Common myeloid progenitor, CD34-positive (primary cell): ENCODE results near the gene CCDC158.
"Not testable (repeated sequence)": the region's sequence is repeated elsewhere in the genome, so short reads cannot be mapped to it uniquely, and the experiment has no call there.

Source experiments
- CTCF ChIA-PET: fragments of 350-600 bp; sonication (Branson Sonifier 250); formaldehyde crosslinking; loops from one replicate; lab custom pipeline; 2021; ENCODE audit warnings: antibody characterized with exemption; lab: Charles Lee
- POLR2A ChIA-PET: fragments of 350-600 bp; sonication (Branson Sonifier 250); formaldehyde crosslinking; loops from one replicate; lab custom pipeline; 2021; ENCODE audit warnings: antibody characterized with exemption; lab: Charles Lee
- DNase-seq, 3 donors: peaks; one replicate each; pipeline versions ENCODE4 v3.0.0 to v3.0.0-alpha.2; 2013
- H3K27ac ChIP-seq, 2 experiments: 1 replicate in 1 of 2; 2 replicates in 1 of 2; pipeline ENCODE4 v1.7.0; 2013; ENCODE audit warnings: inconsistent platforms in 2 of 2, low read length in 2 of 2, mild to moderate bottlenecking in 2 of 2, low read depth in 1 of 2, moderate library complexity in 1 of 2; ENCODE audit not compliant: severe bottlenecking in 2 of 2, insufficient read depth in 1 of 2, poor library complexity in 1 of 2
- H3K27me3 ChIP-seq, 5 experiments: replicated peaks in 2 of 5; 1 replicate in 3 of 5; 2 replicates in 2 of 5; pipeline versions ENCODE4 v1.6.1 to v1.7.0; 2013; ENCODE audit warnings: low read length in 4 of 5, mild to moderate bottlenecking in 2 of 5, moderate library complexity in 2 of 5, inconsistent platforms in 1 of 5; ENCODE audit not compliant: insufficient read depth in 5 of 5, control insufficient read depth in 4 of 5
- H3K36me3 ChIP-seq, 4 experiments: 1 replicate in 2 of 4; 2 replicates in 2 of 4; pipeline versions ENCODE4 v1.6.1 to v1.7.0; 2013; ENCODE audit warnings: low read length in 3 of 4, control low read depth in 1 of 4, mild to moderate bottlenecking in 1 of 4; ENCODE audit not compliant: control insufficient read depth in 4 of 4, insufficient read depth in 4 of 4
- H3K4me1 ChIP-seq, 4 experiments: 1 replicate in 3 of 4; 2 replicates in 1 of 4; pipeline versions ENCODE4 v1.6.1 to v1.7.1; 2013; ENCODE audit warnings: low read length in 3 of 4, mild to moderate bottlenecking in 3 of 4, control low read depth in 1 of 4, inconsistent platforms in 1 of 4, moderate library complexity in 1 of 4; ENCODE audit not compliant: control insufficient read depth in 4 of 4, insufficient read depth in 4 of 4; ENCODE audit errors: control extremely low read depth in 1 of 4
- H3K4me3 ChIP-seq, 7 experiments: 1 replicate in 4 of 7; 2 replicates in 3 of 7; pipeline versions ENCODE4 v1.5.1 to v1.7.0; 2013; ENCODE audit warnings: mild to moderate bottlenecking in 7 of 7, low read length in 6 of 7, moderate library complexity in 6 of 7, inconsistent platforms in 2 of 7, low read depth in 2 of 7, control low read depth in 1 of 7; ENCODE audit not compliant: insufficient read depth in 4 of 7, control insufficient read depth in 1 of 7; ENCODE audit errors: extremely low read depth in 1 of 7
- H3K9me3 ChIP-seq, 5 experiments: 1 replicate in 4 of 5; 2 replicates in 1 of 5; pipeline versions ENCODE4 v1.6.1 to v1.7.1; 2013; ENCODE audit warnings: low read length in 4 of 5, mild to moderate bottlenecking in 2 of 5, inconsistent platforms in 1 of 5, low read depth in 1 of 5, moderate library complexity in 1 of 5; ENCODE audit not compliant: control insufficient read depth in 4 of 5, insufficient read depth in 2 of 5; ENCODE audit errors: control extremely low read depth in 1 of 5
- WGBS: methylation state at CpG from one replicate; pipeline ENCODE4 v1.1.5; 2013; ENCODE audit not compliant: insufficient coverage; 5-methylcytosine and 5-hydroxymethylcytosine counted together

CCDC158 gene

GRCh38 chr4:76434901-76435527 is 14.1 kb upstream of the CCDC158 start, which contains the start of gene SHROOM3:
SHROOM3 (plus strand) TSS chr4:76435229; CDS start chr4:76436053, 824 bp downstream.
- 40% methylated on average over 4 of the region's 9 CpGs for WGBS

DNA sequence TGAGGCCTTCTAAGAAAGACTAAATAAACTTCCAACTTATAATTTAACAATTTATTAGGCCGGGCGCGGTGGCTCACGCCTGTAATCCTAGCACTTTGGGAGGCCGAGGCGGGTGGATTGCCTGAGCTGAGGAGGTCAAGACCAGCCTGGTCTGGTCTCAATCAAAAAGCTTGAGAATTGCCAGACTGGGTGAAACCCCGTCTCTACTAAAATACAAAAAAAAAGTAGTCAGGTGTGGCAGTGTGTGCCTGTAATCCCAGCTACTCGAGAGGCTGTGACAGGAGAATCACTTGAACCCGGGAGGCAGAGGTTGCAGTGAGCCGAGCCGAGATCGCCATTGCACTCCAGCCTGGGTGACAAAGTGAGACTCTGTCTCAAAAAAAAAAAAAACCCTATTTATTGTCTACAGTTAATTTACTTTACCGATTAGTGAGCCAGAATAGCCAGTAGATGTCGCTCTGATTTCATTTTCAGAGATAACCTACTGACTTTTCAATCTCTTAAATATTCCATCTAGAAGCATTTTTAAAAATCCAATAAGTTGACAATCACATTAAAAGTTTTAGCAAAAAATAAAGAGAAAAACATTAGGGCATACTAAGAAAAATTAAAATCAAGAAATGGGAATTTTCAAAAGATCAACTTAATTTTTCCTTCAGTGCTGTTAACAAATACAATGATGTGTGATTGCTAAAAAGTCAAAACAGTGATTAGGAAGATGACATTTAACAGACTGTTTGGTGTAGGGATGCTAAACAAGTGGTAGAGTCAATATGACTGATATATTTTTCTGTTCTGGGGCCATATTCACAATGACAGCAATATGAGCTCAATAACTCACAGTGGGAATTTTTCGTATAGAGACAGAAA is 9.8 kb upstream of the CCDC158 start:
- H3K4me1 ChIP-seq: peaks cover 0 to 5% (median 1%) of the 10 kb centered on the region in 4 experiments
- H3K4me3 ChIP-seq: peak overlapping the region in 2 of 7 experiments; percentile 11 to 46
- no peak overlapping the region for H3K27ac ChIP-seq
- H3K27me3 ChIP-seq: peaks cover 0 to 6% (median 0%) of the 10 kb centered on the region in 5 experiments
- DNase-seq: peak; percentile 62 to 78 (median 73)
- ChIA-PET POLR2A (no interaction called here), CTCF (interaction anchor here (0.7 to 9.5 kb wide), 14 partner anchors 9 to 614 kb away, joined by 3 to 105 read pairs (median 3); partner anchors contain the start of gene CCDC158)
- 73% methylated on average over 9 of the region's 15 CpGs for WGBS
- no peaks in the 10 kb centered on the region for H3K9me3 ChIP-seq
- no peaks in the 10 kb centered on the region for H3K36me3 ChIP-seq

More at GRCh38 chr4:76434901-76435527, 14.1 kb upstream of the CCDC158 start, which contains the start of gene SHROOM3:
- Histone ChIP-seq H3K27ac (no peak within 1 kb of the TSS), H3K36me3 (no peaks in the 10 kb centered on the region), H3K4me3 (peak within 1 kb of the TSS in 5 of 7 experiments; percentile 26 to 54 (median 45)), H3K9me3 (peaks cover 0 to 6% (median 2%) of the 10 kb centered on the region in 5 experiments), H3K27me3 (peaks cover 0 to 9% (median 0%) of the 10 kb centered on the region in 5 experiments), H3K4me1 (peaks cover 0 to 7% (median 1%) of the 10 kb centered on the region in 4 experiments)
- CTCF ChIA-PET: interaction anchor here (1.0 to 9.5 kb wide), 5 partner anchors 9 to 257 kb away, joined by 3 to 105 read pairs (median 3); partner anchors contain the start of gene STBD1
- POLR2A ChIA-PET: interaction anchor here (0.5 kb wide), 1 partner anchor 680 kb away, joined by 9 read pairs; no protein-coding TSS in a partner anchor
- DNase-seq: peak in 2 of 3 donors; percentile 67 to 74

DNA sequence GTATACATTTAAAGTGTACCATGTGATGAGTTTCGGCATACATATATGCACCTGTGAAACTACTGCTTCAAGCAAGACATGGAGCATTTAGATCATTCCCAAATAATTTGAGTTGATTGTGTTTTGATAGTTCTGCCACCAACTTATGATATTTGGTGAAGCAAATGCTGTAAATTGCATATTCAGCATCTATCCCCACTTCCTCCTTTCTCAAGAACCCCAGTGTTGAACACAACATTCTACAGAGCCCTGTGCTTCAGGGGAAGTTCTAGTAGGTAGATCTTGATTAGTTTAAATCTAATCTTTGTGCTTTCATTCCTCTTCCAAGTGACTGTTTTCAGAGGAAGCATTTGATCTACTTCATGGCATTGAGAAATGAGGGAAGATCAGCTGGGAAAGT is 8.7 kb upstream of the CCDC158 start:
- DNase-seq: peak; percentile 22 to 69 (median 67)
- no peaks in the 10 kb centered on the region for H3K36me3 ChIP-seq
- POLR2A ChIA-PET: no interaction called here
- no peaks in the 10 kb centered on the region for H3K27me3 ChIP-seq
- H3K9me3 ChIP-seq: no peaks in the 10 kb centered on the region
- H3K27ac ChIP-seq: no peak overlapping the region
- no CpG with 5 or more reads among the region's 1 CpG for WGBS
- H3K4me3 ChIP-seq: no peak overlapping the region
- H3K4me1 ChIP-seq: no peaks in the 10 kb centered on the region
- CTCF ChIA-PET: interaction anchor here (0.7 to 9.5 kb wide), 8 partner anchors 8 to 616 kb away, joined by 3 to 105 read pairs (median 4); partner anchors contain the start of gene CCDC158

DNA sequence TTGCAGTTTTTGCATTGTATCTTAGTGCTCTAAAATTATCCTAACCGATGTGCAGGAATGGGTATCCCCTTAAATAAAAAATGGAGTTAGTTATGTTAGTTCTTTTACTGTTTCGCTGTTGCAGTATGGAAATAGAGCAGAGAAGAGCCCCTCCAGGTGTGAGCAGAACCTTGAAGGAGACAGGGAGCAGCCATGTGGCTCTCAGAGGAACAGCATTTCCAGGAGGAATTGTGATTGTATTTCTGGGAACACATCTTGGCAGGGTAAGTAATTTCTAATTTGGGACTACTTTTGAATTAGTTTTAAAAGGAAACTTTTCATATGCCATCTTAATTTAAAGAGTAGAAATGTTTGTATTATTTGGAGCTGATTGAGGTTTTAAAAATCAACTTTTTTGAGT is 5.3 kb upstream of the CCDC158 start:
- Histone ChIP-seq H3K27ac (no peak overlapping the region), H3K27me3 (peaks cover 0 to 11% (median 1%) of the 10 kb centered on the region in 5 experiments), H3K36me3 (no peaks in the 10 kb centered on the region), H3K4me1 (peaks cover 0 to 2% (median 2%) of the 10 kb centered on the region in 4 experiments), H3K9me3 (no peaks in the 10 kb centered on the region), H3K4me3 (no peak overlapping the region)
- WGBS: no CpG with 5 or more reads among the region's 2 CpGs
- ChIA-PET POLR2A (interaction anchor here (0.6 kb wide), 1 partner anchor 44 kb away, joined by 3 read pairs; no protein-coding TSS in a partner anchor), CTCF (no interaction called here)
- no peak for DNase-seq

DNA sequence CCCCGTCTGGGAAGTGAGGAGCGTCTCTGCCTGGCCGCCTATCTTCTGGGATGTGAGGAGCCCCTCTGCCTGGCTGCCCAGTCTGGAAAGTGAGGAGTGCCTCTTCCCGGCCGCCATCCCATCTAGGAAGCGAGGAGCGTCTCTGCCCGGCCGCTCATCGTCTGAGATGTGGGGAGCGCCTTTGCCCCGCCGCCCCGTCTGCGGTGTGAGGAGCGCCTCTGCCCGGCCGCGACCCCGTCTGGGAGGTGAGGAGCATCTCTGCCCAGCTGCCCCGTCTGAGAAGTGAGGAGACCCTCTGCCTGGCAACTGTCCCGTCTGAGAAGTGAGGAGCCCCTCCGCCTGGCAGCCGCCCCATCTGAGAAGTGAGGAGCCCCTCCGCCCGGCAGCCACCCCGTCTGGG is 2.2 kb upstream of the CCDC158 start:
- H3K36me3 ChIP-seq, H3K4me3 ChIP-seq, DNase-seq, CTCF ChIA-PET, H3K27ac ChIP-seq, POLR2A ChIA-PET, H3K9me3 ChIP-seq: not testable (repeated sequence)
- WGBS: 99% methylated on average over 16 of the region's 27 CpGs
- H3K27me3 ChIP-seq: peaks cover 0 to 28% (median 11%) of the 10 kb centered on the region in 5 experiments
- H3K4me1 ChIP-seq: peaks cover 0 to 11% (median 8%) of the 10 kb centered on the region in 4 experiments

DNA sequence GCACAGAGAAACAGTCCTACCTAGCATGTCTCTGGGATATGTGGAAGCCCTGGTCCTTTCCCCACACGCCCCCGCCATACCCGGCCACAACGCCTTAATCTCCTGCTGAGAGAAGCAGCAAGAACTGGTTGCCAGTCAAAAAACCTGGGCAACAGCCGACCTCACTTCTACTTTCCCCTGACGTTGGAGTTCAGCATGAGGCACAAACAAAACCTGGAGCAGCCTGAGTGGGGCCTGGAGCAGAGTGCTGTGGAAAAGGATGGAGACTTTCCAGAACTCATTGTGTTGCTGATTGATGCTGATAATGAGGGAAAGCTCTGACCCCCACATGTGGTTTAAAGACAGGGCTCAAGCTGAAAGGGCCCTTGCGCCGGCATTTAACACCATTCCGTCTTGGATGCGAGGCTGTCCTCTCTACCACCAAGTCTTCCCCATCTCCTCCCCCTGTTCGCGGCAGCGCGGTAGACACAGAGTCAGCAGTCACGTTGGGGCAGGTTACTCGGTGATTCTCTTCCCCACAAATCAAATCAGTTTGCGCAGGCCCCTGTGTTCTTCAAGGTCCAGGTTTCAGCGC is 666 bp downstream of the CCDC158 start:
- Histone ChIP-seq H3K36me3 (no peaks in the 10 kb centered on the region), H3K4me3 (peak overlapping the region in 3 of 7 experiments; percentile 57 to 69 (median 58)), H3K27ac (no peak overlapping the region), H3K9me3 (no peaks in the 10 kb centered on the region), H3K27me3 (peaks cover 0 to 28% (median 11%) of the 10 kb centered on the region in 5 experiments), H3K4me1 (peaks cover 0 to 11% (median 8%) of the 10 kb centered on the region in 4 experiments)
- POLR2A ChIA-PET: interaction anchor here (0.7 kb wide), 1 partner anchor 79 kb away, joined by 3 read pairs; no protein-coding TSS in a partner anchor
- peak in 1 of 3 donors; percentile 9 for DNase-seq
- CTCF ChIA-PET: interaction anchor here (1.2 kb wide), 2 partner anchors 12 to 44 kb away, joined by 3 to 5 read pairs; no protein-coding TSS in a partner anchor
- 80% methylated on average over 13 of the region's 18 CpGs for WGBS
